GM18861 (cell line): ENCODE data around the gene PLCB1.
"Not testable (repeated sequence)": the region's sequence is repeated elsewhere in the genome, so short reads cannot be mapped to it uniquely, and the experiment has no call there.

Experiments used
- ATAC-seq: cut with Tn5 transposase; IDR thresholded peaks from one replicate; pipeline ENCODE4 v1.9.1; 2021; ENCODE audit not compliant: unreplicated experiment

Gene PLCB1

GRCh38 chr20:8853211-8853610, 721.1 kb downstream of the PLCB1 start:
- ATAC-seq: not testable (repeated sequence)

GRCh38 chr20:8853805-8854338, 721.8 kb downstream of the PLCB1 start:
- peak; percentile 96 for ATAC-seq

DNA sequence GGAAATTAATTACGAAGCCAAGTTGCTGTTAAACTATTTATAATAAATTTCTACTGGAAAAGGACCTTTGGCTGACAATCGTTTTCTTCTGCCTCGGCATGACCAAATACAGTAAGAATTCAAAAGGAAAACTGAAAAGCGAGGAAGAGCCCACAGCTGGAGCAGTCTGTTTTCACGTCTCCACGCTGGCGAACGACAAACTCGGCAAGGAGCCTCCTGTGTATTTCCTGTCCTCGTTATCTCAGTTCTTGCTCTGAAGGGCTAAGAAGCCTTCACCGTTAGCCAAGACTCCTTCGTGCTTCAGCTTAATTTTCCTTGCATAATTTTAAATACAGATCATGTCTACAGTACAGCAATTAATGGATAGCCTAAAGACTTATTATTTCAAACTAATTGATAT, 722.5 kb downstream of the PLCB1 start:
- no peak for ATAC-seq

GRCh38 chr20:8855315-8855714, 723.2 kb downstream of the PLCB1 start:
- no peak for ATAC-seq

DNA sequence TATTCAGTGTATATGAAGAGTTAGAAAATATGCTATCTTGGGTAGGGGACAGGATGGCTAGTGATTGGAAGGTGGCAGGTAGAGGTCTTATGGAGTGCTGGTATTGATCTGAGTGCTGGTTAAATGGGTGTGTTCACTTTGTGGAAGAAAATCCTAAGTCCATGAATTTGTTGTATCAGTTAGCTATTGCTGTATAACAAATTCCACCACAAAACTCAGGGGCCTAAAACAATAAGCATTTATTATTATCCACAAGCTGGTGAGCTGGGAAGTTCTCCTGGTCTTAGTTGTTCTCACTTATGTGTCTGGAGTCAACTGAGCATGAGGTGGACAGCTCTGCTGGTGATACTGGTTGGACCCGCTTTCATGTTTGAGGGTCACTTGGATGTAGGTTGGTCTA, 724.6 kb downstream of the PLCB1 start:
- no peak for ATAC-seq

DNA sequence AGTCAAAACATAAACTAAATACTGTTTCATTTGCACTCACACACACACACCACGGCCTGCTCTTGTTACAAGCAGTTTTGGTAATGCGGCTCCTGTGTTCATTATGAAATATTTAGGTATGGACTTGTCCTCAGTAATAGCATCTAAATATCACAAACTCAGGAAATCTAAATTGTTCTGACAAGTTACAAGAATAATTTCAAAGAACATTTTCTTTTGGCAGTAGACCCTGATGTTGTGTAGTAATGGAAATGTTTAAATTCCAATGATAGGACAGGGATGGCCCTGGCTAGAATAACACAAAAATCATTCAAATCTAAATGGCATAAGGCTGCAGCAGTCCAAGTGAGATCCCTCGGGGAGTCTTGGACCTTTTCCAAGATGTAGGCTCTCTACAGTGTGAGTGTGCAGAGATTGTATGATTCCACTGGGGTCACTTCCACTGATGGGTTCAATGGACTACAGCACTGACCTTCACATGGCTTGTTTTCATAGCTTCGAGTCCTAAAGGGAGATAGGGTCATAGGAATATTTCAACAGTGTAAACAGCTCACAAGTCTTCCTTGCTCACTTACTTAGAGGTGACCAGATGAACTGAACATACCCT, 726.2 kb downstream of the PLCB1 start:
- ATAC-seq: no peak

DNA sequence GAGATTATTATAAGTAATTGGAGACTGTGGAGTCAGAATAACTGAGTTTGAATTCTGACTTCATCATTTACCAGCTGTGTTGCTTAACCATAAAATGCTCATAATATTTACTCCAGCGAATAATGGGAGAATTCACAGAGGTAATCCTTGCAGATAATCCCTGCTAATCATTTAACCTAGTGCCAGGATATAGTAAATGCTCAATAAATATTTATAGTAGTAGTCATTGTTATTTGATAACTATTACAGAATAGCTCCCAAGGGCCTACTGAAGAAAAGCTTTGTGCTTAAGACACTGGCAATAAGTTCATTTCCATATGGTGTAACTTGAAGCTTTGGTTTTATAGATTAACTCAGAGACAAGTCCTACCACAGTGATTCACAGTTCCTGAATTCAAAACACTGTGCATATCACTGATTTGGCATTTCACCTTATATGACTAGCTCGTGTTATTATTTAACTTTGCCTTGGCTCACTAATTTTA, 728.0 kb downstream of the PLCB1 start:
- peak; percentile 97 for ATAC-seq

DNA sequence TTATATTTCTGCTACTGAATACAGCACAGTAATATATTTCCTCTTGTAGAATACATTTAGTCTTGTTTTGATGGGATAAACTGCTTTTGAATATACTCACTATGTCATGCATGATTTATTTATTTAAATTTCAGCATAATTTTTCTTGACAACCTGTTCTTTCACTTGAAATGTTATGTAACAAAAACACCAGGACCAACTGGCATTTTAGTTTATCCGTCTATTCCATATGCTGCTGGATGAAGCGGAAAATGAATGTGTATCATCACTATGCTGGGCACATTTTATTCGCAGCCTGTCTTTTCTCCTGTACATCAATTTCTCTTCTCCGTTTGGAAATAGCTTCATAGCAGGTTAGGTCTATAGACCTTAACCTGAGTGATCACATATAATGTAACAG, 730.0 kb downstream of the PLCB1 start:
- no peak for ATAC-seq

- no peak for ATAC-seq
Observed at GRCh38 chr20:8865636-8866035, 733.6 kb downstream of the PLCB1 start.

DNA sequence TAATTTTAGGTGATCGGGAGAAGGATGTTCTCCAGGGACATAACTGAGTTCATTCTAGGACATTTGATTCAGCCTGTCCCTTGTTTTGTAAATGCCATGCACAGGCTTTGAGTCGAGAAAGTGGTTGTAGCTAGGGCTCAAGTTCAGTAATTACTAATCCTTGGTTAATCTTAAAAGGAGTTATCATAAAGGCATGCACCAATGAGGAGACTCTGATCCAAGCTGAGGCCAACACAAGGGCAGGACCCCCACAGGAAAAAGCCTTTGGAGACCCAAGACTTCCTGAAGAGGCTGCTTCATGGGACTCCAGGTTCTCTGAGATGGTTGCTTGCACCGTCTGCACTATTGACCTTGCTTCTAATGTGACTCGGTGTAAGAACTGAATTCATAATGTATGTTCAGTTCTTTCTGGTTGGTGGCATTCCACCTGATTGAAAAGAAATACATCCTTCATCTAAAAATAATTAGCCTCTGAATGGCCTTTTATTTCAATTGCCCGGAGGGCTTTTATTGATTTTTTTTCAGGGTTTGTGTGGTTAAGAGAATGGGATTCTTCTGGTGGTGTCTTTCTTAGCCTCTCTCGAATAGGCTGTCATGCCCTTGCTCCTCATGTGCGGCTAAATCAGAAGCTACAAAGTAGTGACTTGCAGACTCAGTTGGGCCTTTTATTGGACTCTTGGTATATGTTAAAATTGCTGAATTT, 735.1 kb downstream of the PLCB1 start:
- no peak for ATAC-seq

- no peak for ATAC-seq
Observed at GRCh38 chr20:8870652-8871051, 738.6 kb downstream of the PLCB1 start.

DNA sequence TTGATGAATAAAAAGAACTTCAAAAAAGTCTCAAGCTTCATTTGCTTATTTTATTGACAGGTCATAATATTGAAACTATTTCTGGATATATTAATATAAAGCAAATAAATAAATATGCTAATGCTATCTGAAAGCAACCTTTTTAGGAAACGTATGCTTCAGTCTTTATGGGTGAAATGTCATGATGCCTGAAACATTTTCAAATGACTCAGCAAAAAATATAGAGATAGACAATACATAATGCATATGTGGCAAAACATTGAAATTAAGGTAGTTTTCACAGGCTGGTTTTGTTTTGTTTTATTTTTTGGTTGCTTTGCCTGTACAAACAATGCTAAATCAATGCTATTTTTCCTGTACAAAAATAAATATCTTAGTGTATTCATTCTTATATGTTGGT, 742.4 kb downstream of the PLCB1 start:
- ATAC-seq: no peak

DNA sequence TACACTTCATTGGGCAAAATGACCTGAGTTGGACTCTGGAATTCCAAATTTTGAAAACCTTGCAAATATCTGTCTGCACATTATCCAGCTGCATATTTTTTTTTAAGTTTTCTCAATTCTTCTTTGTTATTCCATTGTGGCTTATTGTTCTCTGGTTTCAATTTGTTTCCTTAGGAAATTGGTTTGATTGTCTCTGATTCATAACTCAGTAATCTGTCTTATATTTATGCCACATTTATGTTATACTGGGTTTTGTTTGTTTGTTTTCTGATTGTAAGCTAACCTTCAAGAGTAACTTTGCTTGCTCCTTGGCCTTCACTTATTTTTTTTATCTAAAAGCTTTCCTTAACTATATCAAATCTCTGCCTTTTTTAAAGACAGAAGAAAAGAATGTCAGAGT, 743.5 kb downstream of the PLCB1 start:
- ATAC-seq: no peak

- no peak for ATAC-seq
Observed at GRCh38 chr20:8876366-8876765, 744.3 kb downstream of the PLCB1 start.

- no peak for ATAC-seq
Observed at GRCh38 chr20:8877294-8877693, 745.2 kb downstream of the PLCB1 start.

- no peak for ATAC-seq
Observed at GRCh38 chr20:8879669-8880068, 747.6 kb downstream of the PLCB1 start.

DNA sequence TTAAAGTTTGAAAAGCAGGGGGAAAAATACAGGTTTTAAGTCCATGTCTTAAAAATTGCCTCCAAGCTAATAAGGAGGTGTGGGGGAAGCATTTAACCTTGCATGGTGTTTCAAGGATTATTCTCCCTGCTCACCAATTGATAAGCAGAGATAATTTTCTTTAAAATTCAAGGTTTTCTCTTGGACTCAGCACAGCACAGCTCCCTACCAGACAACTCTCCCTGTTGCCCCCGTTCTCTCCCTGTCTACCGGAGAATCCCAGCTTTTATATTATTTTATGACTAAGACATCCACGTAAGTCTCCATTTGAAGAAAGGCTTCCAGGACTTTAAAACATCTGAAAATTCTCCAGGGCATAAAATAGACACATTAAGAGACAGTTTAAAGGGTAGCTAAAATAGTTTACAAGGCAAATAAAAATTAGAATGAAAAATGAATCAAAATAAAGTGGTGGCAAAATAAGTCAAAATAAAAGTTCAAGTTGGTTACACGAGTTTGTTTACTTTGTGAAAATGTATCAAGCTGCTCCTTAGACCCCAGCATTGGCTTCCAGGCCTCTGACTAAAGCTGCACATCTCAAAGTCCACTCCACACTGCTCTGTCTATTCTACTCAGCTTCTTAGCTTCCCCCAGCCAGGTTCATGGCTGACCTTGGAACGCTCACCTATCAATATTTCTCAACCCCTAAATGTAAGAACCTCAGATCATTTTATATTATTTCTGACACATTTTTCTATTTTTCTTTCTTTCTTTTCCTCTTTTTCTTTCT, 748.2 kb downstream of the PLCB1 start:
- no peak for ATAC-seq

DNA sequence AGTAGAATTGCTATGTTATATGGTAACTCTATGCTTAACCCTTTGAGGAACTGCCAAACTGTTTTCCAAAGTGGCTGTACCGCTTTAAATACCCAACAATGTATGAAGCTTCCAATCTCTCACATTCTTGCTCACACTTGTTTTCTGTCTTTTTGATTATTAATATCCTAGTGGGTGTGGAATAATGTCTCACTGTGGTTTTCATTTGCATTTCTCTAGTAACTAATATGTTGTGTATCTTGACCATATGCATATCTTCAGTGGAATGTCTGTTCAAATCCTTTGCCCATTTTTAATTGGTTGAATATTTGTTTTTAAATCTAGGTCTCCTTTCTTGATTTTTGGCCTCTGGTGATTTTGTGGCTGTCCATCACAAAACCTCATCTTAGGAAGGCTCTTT, 759.0 kb downstream of the PLCB1 start:
- no peak for ATAC-seq

DNA sequence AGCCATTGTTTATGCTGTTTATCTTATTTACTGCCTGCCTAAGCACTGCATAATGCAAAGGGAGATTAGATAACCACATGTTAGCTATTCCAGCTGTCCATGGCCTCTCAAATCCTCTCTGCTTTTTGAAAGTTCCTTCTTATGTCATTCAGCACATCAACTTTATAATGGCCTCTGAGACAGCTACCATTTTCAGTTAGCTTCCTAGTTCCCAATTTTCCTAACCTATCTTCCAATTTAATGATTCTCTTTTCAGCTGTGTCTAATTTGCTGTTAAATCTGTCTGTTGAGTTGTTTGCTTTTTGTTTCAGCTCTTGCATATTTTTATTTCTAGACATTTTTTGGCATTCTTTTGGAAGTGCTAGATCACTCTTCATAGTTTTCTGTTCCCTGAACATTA, 763.4 kb downstream of the PLCB1 start:
- ATAC-seq: no peak

DNA sequence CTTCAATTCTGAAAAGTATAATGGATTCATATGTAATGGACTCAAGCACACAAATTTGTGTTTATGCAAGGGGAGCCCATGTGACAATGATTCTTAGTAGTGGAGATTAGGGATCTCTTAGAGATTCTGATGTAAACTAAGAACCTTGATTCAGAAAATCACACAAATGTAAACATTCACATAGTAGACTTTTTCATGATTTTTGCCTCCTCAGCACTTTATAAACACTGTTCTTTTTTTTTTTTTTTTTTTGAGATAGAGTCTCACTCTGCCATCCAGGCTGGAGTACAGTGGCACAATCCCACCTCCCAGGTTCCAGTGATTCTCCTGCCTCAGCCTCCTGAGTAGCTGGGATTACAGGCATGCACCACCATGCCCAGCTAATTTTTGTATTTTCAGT, 766.8 kb downstream of the PLCB1 start:
- ATAC-seq: no peak

DNA sequence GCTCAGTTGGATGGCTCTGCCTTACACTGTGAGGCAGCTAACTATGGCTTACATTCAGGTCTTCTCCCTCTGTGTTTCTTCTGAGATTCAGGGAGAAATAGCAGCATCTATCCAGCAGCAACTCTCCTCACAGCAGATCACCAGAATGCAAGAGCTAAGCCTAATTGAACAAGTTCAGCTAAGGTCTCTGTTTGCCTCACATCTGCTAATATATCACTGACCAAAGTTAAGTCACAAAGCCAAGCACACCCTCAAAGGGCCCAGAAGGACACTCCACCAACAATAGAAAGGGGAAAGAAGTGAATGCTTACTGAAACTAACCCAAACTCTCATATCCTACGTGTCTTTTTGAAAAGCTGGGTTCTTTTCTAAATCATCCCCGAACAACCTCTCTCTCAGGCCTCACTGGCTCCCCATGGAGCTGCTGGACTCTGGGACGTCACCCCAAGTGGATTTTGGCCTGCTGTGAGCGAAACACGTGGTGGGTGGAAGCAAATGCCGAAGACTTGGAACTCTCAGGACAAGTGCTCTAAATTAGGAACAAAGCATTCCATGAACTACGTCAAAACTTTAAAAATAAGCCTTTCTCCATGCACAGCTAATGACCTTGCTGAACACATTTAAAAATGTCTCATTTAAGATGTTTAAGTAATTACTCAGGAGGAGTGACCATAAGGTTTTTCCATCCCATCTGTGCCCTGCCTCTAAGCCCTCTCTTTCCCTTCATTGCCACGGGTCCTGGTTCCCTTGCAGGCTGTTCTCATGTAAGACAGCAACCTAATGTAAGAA, 769.4 kb downstream of the PLCB1 start:
- no peak for ATAC-seq
